ENCODE results near the gene FSD1. TPM values are rescaled to one million over a fixed set of nuclear protein-coding genes. Genes with fewer than 3 reads are reported as not detected.
"Not testable (repeated sequence)": the region's sequence is repeated elsewhere in the genome, so short reads cannot be mapped to it uniquely, and the experiment has no call there.

The FSD1 gene
- total and polyA plus RNA-seq, 2 experiments from 2014 or later = 5.8 TPM

DNA sequence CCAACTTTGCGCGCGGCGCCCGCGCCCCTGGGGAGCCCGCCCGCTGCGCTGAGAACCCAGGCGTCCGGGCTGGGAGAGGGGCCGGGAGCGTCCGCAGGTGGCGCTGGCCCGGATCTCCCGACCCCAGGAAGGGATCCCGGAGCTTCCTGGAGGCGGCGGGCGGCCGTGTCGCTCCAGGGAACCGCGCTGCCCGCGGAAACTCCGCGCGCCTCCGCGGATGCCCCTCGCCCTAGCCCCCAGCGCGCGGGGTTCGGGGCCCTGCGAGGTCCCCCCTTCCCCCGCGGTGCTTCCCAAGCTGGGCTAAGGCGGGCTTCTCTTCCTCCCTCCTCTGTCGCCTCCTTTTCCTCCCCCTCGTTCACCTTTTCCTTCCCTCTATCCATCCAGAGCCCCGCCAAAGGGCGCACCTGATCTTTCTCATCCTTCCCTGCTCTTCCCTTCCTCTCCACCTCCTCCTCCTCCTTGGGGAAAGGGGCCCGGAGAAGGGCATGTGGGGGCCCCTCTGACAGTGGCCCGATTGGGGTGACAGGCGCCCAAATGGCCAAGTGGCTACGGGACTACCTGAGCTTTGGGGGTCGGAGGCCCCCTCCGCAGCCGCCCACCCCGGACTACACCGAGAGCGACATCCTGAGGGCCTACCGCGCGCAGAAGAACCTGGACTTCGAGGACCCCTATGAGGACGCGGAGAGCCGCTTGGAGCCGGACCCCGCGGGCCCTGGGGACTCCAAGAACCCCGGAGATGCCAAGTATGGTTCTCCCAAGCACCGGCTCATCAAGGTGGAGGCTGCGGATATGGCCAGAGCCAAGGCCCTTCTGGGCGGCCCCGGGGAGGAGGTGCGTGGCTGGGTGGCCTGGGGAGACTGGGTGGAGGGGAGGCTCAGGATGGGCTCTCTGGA is 24.6 kb upstream of the FSD1 start:
- H3K4me2 ChIP-seq (ENCODE audit: unreplicated experiment) = no peak overlapping the region
- in situ Hi-C loops (cut with MboI) = no loop called here
- TF ChIP-seq EZH2 (IDR thresholded peaks at IDR 0.05; ENCODE audit: insufficient read depth, poor library complexity, severe bottlenecking) = peak; percentile 72
- TF ChIP-seq EZH2phosphoT487 (IDR thresholded peaks at IDR 0.05; ENCODE audit: insufficient read depth, low read depth) = no peak
- peaks cover 41% of the 10 kb centered on the region for H3K27me3 ChIP-seq (replicated peaks; ENCODE audit: insufficient read depth)
- no peaks in the 10 kb centered on the region for H3K36me3 ChIP-seq (ENCODE audit: low read depth)
- no peaks in the 10 kb centered on the region for H4K20me1 ChIP-seq (ENCODE audit: insufficient read depth)
- H3F3A ChIP-seq (ENCODE audit: insufficient read depth) = no peaks in the 10 kb centered on the region
- H3K4me3 ChIP-seq = no peak overlapping the region
- H3K4me1 ChIP-seq (ENCODE audit: insufficient read depth) = no peaks in the 10 kb centered on the region
- 3 to 4% methylated on average over 50 to 52 of the region's 71 CpGs for WGBS, 2 experiments (ENCODE audit: low coverage in 1 of 2, low lambda C conversion rate in 2 of 2, missing lambda C conversion rate in 2 of 2)
- DNase-seq = no peak
- no peaks in the 10 kb centered on the region for H3K9me3 ChIP-seq (ENCODE audit: low read depth)
- no peak overlapping the region for H3K9ac ChIP-seq
- no peak overlapping the region for H2AFZ ChIP-seq
- H3K27ac ChIP-seq = no peak overlapping the region
- no peaks in the 10 kb centered on the region for H3K9me2 ChIP-seq (ENCODE audit: insufficient read depth)
- H3K79me2 ChIP-seq (ENCODE audit: insufficient read depth) = no peaks in the 10 kb centered on the region

DNA sequence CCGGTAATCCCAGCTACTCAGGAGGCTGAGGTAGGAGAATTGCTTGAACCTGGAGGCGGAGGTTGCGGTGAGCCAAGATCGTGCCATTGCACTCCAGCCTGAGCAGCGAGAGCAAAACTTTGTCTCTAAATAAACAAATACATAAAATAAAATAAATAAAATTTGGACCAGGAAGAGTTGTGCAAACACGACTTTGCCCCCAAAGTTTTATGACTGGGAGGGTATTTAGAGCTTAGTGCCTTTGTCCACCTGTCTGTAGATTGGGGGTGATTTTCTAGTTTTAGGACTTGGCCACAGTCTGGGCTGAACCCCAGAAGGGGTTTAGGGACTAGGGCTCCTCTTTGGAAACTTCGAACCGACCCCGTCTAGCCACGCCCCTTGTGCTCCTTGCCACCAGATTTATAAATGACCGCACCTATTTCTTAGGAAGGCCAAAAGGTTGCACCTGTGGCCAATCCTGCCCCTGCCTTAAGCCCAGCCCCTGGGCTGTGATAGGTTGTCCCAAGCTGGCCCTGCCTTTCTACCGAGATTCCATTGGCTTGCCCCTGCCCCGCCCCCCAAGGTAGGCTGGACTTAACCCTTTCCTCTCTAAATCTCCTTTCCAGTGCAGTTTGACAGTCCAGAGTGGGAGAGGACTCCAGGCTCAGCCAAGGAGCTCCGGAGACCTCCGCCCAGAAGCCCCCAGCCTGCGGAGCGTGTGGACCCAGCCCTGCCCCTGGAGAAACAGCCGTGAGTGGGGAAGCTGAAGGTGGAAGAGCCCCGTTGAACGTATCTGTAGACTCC is 20.0 kb upstream of the FSD1 start:
- Histone ChIP-seq H3K9me3 (ENCODE audit: low read depth) (no peaks in the 10 kb centered on the region), H3K79me2 (ENCODE audit: insufficient read depth) (no peaks in the 10 kb centered on the region), H3K4me1 (ENCODE audit: insufficient read depth) (no peaks in the 10 kb centered on the region), H4K20me1 (ENCODE audit: insufficient read depth) (no peaks in the 10 kb centered on the region), H3K4me3 (no peak overlapping the region), H3K27ac (no peak overlapping the region), H3K36me3 (ENCODE audit: low read depth) (no peaks in the 10 kb centered on the region), H3K27me3 (replicated peaks; ENCODE audit: insufficient read depth) (peaks cover 38% of the 10 kb centered on the region), H3K4me2 (ENCODE audit: unreplicated experiment) (no peak overlapping the region), H3F3A (ENCODE audit: insufficient read depth) (no peaks in the 10 kb centered on the region), H3K9me2 (ENCODE audit: insufficient read depth) (no peaks in the 10 kb centered on the region), H3K9ac (no peak overlapping the region), H2AFZ (no peak overlapping the region)
- in situ Hi-C loops (cut with MboI) = no loop called here
- TF ChIP-seq EZH2phosphoT487 (IDR thresholded peaks at IDR 0.05; ENCODE audit: insufficient read depth, low read depth) = no peak
- WGBS, 2 experiments (ENCODE audit: low coverage in 1 of 2, low lambda C conversion rate in 2 of 2, missing lambda C conversion rate in 2 of 2) = 34 to 35% methylated on average over 20 of the region's 20 CpGs
- DNase-seq = peak; percentile 27

- H3K36me3 ChIP-seq (ENCODE audit: low read depth) = no peaks in the 10 kb centered on the region
- H2AFZ ChIP-seq = no peak overlapping the region
- peaks cover 35% of the 10 kb centered on the region for H3K27me3 ChIP-seq (replicated peaks; ENCODE audit: insufficient read depth)
- H3K9me3 ChIP-seq (ENCODE audit: low read depth) = no peaks in the 10 kb centered on the region
- in situ Hi-C loops (cut with MboI) = no loop called here
- H3K9ac ChIP-seq = no peak overlapping the region
- H3K27ac ChIP-seq = no peak overlapping the region
- H3K4me2 ChIP-seq (ENCODE audit: unreplicated experiment) = no peak overlapping the region
- H3K9me2 ChIP-seq (ENCODE audit: insufficient read depth) = no peaks in the 10 kb centered on the region
- H4K20me1 ChIP-seq (ENCODE audit: insufficient read depth) = no peaks in the 10 kb centered on the region
- WGBS, 2 experiments (ENCODE audit: low coverage in 1 of 2, low lambda C conversion rate in 2 of 2, missing lambda C conversion rate in 2 of 2) = 25 to 27% methylated on average over 6 of the region's 6 CpGs
- H3K4me3 ChIP-seq = no peak overlapping the region
- H3K79me2 ChIP-seq (ENCODE audit: insufficient read depth) = no peaks in the 10 kb centered on the region
- H3F3A ChIP-seq (ENCODE audit: insufficient read depth) = no peaks in the 10 kb centered on the region
- H3K4me1 ChIP-seq (ENCODE audit: insufficient read depth) = no peaks in the 10 kb centered on the region
- no peak for DNase-seq
- TF ChIP-seq EZH2 (IDR thresholded peaks at IDR 0.05; ENCODE audit: insufficient read depth, poor library complexity, severe bottlenecking) = no peak
- TF ChIP-seq EZH2phosphoT487 (IDR thresholded peaks at IDR 0.05; ENCODE audit: insufficient read depth, low read depth) = no peak
Observed at GRCh38 chr19:4284974-4285373, 19.4 kb upstream of the FSD1 start.

DNA sequence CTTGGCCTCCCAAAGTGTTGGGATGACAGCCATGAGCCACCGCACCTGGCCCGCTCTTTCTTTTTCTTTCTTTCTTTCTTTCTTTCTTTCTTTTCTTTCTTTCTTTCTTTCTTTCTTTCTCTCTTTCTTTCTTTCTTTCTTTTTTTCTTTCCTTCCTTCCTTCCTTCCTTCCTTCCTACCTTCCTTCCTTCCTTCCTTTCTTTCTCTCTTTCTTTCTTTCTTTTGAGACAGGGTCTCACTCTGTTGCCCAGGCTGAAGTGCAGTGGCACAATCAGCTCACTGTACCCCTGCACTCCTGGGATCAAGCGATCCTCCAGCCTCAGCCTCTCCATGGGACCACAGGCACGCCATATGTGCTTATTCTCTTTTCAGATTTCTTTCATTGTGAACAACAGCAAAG is 18.3 kb upstream of the FSD1 start:
- H3K4me3 ChIP-seq; H4K20me1 ChIP-seq (ENCODE audit: insufficient read depth); H3K4me2 ChIP-seq (ENCODE audit: unreplicated experiment); H3K4me1 ChIP-seq (ENCODE audit: insufficient read depth); H3K9me3 ChIP-seq (ENCODE audit: low read depth); H3F3A ChIP-seq (ENCODE audit: insufficient read depth); DNase-seq; H3K36me3 ChIP-seq (ENCODE audit: low read depth); H3K9me2 ChIP-seq (ENCODE audit: insufficient read depth); H3K79me2 ChIP-seq (ENCODE audit: insufficient read depth); H3K27ac ChIP-seq; H2AFZ ChIP-seq; H3K9ac ChIP-seq; in situ Hi-C loops (cut with MboI): not testable (repeated sequence)
- WGBS, 2 experiments (ENCODE audit: low coverage in 1 of 2, low lambda C conversion rate in 2 of 2, missing lambda C conversion rate in 2 of 2) = 84% methylated on average over 4 of the region's 4 CpGs
- H3K27me3 ChIP-seq (replicated peaks; ENCODE audit: insufficient read depth) = peaks cover 23% of the 10 kb centered on the region
